ENCODE results near the gene NANP. TPM values are rescaled to one million over a fixed set of nuclear protein-coding genes. Genes with fewer than 3 reads are reported as not detected.

The NANP gene
- total RNA-seq, 1 experiment from 2014 or later = 7.1 TPM

- no peak overlapping the region for H2BK20ac ChIP-seq (ENCODE audit: low read depth, low read length, poor library complexity, severe bottlenecking)
- Mint-ChIP-seq H3K9me3 (peaks cover 8 to 12% of the 10 kb centered on the region in 2 experiments; a peak in 4 of 5 replicates), H3K27me3 (ENCODE audit: low read depth) (peaks cover 15% of the 10 kb centered on the region), H3K4me3 (peak overlapping the region; percentile 83 to 84), H3K27ac (peak overlapping the region in 1 of 3 experiments; percentile 19; a peak in 1 of 7 replicates), H3K4me1 (peaks cover 35 to 40% of the 10 kb centered on the region in 2 experiments), H3K36me3 (ENCODE audit: insufficient read depth in 1 of 3, low read depth in 3 of 3) (peaks cover 0 to 10% (median 6%) of the 10 kb centered on the region in 3 experiments; a peak in 5 of 7 replicates)
- H3K14ac ChIP-seq (ENCODE audit: insufficient read depth, low read length) = no peak overlapping the region
- H4K8ac ChIP-seq (replicated peaks; ENCODE audit: insufficient read length, low read depth, low read length) = no peak overlapping the region
- H3K27me3 ChIP-seq (ENCODE audit: insufficient read depth, low read length) = no peaks in the 10 kb centered on the region; the same call in 1 of the 2 replicates
- no peak overlapping the region for H4K5ac ChIP-seq (ENCODE audit: insufficient read length, low read depth, low read length)
- H2AFZ ChIP-seq (ENCODE audit: low read length) = no peak overlapping the region
- no peak overlapping the region for H2BK12ac ChIP-seq (ENCODE audit: insufficient read length, low read depth, low read length)
- peaks cover 17% of the 10 kb centered on the region for H3K23me2 ChIP-seq (ENCODE audit: insufficient read length, low read depth, low read length, poor library complexity, severe bottlenecking)
- H4K20me1 ChIP-seq (ENCODE audit: control insufficient read depth, insufficient read depth, insufficient read length) = no peaks in the 10 kb centered on the region
- no peaks in the 10 kb centered on the region for H3K79me1 ChIP-seq (ENCODE audit: insufficient read depth, low read depth, low read length, poor library complexity, severe bottlenecking)
- no CpG with 5 or more reads among the region's 45 CpGs for WGBS (ENCODE audit: extremely low coverage, insufficient read length, low lambda C conversion rate)
- H3K18ac ChIP-seq (ENCODE audit: insufficient read length, low read depth, low read length) = no peak overlapping the region
- no peak overlapping the region for H4K91ac ChIP-seq (ENCODE audit: insufficient read length, low read depth, low read length)
- no peak overlapping the region for H3K4ac ChIP-seq (ENCODE audit: low read depth, low read length)
- H3K9ac ChIP-seq (ENCODE audit: extremely low read depth, insufficient read length, low read length) = peak overlapping the region; percentile 7
- no peaks in the 10 kb centered on the region for H3K4me1 ChIP-seq (ENCODE audit: insufficient read depth, low read length)
- H3K9me3 ChIP-seq (ENCODE audit: control insufficient read depth, low read depth, low read length) = no peaks in the 10 kb centered on the region
- H3K4me2 ChIP-seq (ENCODE audit: insufficient read depth, insufficient read length, low read length) = peak overlapping the region; percentile 84
- no peak overlapping the region for H3K56ac ChIP-seq (ENCODE audit: insufficient read length, low read depth, low read length)
- peak; percentile 32 for DNase-seq
- H2BK5ac ChIP-seq (ENCODE audit: insufficient read length, low read length) = no peak overlapping the region
- H3K79me2 ChIP-seq (ENCODE audit: insufficient read depth, low read length) = no peaks in the 10 kb centered on the region
- no peak overlapping the region for H2AK5ac ChIP-seq (ENCODE audit: insufficient read length, low read length)
- no peak overlapping the region for H3K27ac ChIP-seq (ENCODE audit: insufficient read length, low read depth, low read length)
- no peak overlapping the region for H2BK15ac ChIP-seq (ENCODE audit: low read depth, low read length)
- no peak overlapping the region for H3T11ph ChIP-seq (ENCODE audit: low read length)
- H3K23ac ChIP-seq (ENCODE audit: insufficient read length, low read depth, low read length) = no peak overlapping the region
- no peak for TF ChIP-seq CTCF (conservative IDR thresholded peaks at IDR 0.05)
- H2BK120ac ChIP-seq (ENCODE audit: low read depth, low read length, poor library complexity, severe bottlenecking) = no peak overlapping the region
These were observed 534 bp downstream of the NANP start for GRCh38 chr20:25623225-25623735.
